Measurements from ENCODE around the gene SYNDIG1. TPM values are rescaled to one million over a fixed set of nuclear protein-coding genes. Genes with fewer than 3 reads are reported as not detected.

The SYNDIG1 gene
- total and polyA plus RNA-seq, 9 of the 15 experiments (the other 6 are each of a cell fraction or from before 2014, with no cell fraction given): not detected

DNA sequence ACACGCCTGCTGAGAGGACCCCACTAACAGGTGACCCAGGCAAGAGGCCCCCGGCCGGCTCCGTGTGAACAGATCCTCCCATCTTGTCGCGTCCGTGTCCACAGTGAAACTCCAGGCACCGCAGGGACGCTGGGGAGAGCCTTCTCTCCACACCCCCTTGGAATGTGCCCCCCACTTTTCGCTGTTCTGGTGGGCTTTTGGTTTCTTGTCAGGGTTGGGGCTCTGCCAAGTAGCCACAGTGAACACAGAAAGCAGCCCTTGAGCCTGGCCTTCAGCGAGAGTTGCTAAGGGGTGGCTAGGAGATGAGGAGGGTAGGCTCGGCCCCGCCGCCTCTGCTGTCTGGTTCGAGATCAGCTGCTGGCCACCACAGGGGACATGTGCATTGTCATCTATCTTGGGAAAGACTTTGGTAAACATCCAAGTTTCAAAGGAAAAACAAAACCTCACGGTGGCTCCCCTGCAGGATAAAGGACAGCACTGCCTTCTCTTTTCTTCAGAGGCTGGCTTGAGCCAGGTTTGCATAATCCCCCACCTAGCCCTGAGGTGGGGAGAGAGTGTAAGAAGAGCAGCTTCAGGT, 22.7 kb downstream of the SYNDIG1 start (continued):
- no peak for TF ChIP-seq ZNF3 (CRISPR knock-in tag; IDR thresholded peaks at IDR 0.05)
- peak; percentile 57 for TF ChIP-seq NFIC (IDR thresholded peaks at IDR 0.05)

DNA sequence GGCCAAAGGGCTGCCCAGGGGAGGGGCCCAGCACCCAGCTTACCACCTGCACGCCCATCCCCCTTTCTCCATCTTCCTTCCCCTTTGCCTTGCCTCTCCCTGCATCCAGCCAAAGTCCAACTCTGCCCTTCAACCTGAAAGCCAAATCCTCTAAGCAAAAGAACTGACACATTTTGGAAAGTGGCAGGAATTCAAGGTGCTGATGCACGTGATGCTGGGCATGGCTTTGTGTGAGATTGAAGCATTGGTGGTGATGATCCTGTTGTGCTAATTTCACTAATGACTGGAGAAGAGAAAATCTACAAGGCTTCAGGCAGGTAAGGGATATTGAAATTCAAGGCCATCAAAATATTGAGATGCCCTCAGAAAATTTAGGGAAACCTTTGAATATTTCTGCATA, 23.3 kb downstream of the SYNDIG1 start:
- Histone ChIP-seq H3K27ac (ENCODE audit: extremely low read depth, low read depth, low read length) (no peak overlapping the region), H3K4me1 (replicated peaks in 1 of 2; ENCODE audit: control insufficient read depth in 2 of 2, insufficient read depth in 2 of 2, low read length in 2 of 2) (no peaks in the 10 kb centered on the region), H3K4me3 (no peak overlapping the region), H2AFZ (ENCODE audit: low read depth, low read length) (no peak overlapping the region), H3K9me1 (ENCODE audit: control insufficient read depth, insufficient read depth, low read length) (no peaks in the 10 kb centered on the region), H3K36me3 (ENCODE audit: control insufficient read depth, insufficient read depth, low read length) (no peaks in the 10 kb centered on the region), H3K27me3 (ENCODE audit: control insufficient read depth in 2 of 2, insufficient read depth in 2 of 2, low read length in 2 of 2) (0 out of 5 replicates have a peak, but pooled peaks cover 0 to 4% of the 10 kb centered on the region in 2 experiments), H3K9me3 (replicated peaks; ENCODE audit: control insufficient read depth, insufficient read depth, low read depth, low read length) (no peaks in the 10 kb centered on the region), H3K9ac (ENCODE audit: insufficient read depth in 1 of 2, low read depth in 2 of 2, low read length in 2 of 2) (no peak overlapping the region), H3K79me2 (ENCODE audit: control insufficient read depth, insufficient read depth, low read length) (no peaks in the 10 kb centered on the region), H3K4me2 (ENCODE audit: insufficient read depth, low read length) (no peak overlapping the region), H4K20me1 (replicated peaks; ENCODE audit: control insufficient read depth, insufficient read depth, low read length) (0 out of 2 replicates have a peak, but pooled peaks cover 4% of the 10 kb centered on the region)
- ChIA-PET CTCF (ENCODE audit: low intra/inter-chr PET ratio) (no interaction called here), POLR2A (no interaction called here)
- ATAC-seq: no peak
- intact Hi-C loops (cut with micrococcal nuclease) (no loop called here), in situ Hi-C loops (cut with MboI) (no loop called here)
- no peak for TF ChIP-seq GATAD2A (IDR thresholded peaks at IDR 0.05)
- TF ChIP-seq RBM34 (IDR thresholded peaks at IDR 0.05; ENCODE audit: borderline replicate concordance, insufficient read depth, low read length): no peak
- no peak for TF ChIP-seq ZNF445 (CRISPR knock-in tag; IDR thresholded peaks at IDR 0.05; ENCODE audit: low read depth)
- no peak for DNase-seq (ENCODE audit: extremely low read depth in 1 of 4, low spot score in 3 of 4)
- no TSS peak for BruUV-seq (replicated peaks)
- 0% methylated on average over 1 of the region's 2 CpGs for WGBS (ENCODE audit: insufficient coverage, low coverage, missing lambda C conversion rate)
- FAIRE-seq: no peak
